Thymus (tissue), 11 donors: ENCODE results near the gene TUG1. TPM values are rescaled to one million over a fixed set of nuclear protein-coding genes. Genes with fewer than 3 reads are reported as not detected.

Source experiments
- DNase-seq, 9 donors: peaks; one replicate each; pipeline ENCODE4 v3.0.0-alpha.2; 2013; ENCODE audit warnings: low spot score in 9 of 9, low read depth in 6 of 9, missing footprints in 1 of 9
- H3K27ac ChIP-seq, 2 donors: one replicate each; pipeline ENCODE4 v1.5.1; 2013; ENCODE audit warnings: control low read depth in 1 of 2, low read depth in 1 of 2, low read length in 1 of 2, mild to moderate bottlenecking in 1 of 2, moderate library complexity in 1 of 2
- H3K27me3 ChIP-seq, 2 donors: one replicate each; pipeline ENCODE4 v1.5.1; 2013; ENCODE audit warnings: low read length in 1 of 2; ENCODE audit not compliant: control insufficient read depth in 2 of 2, insufficient read depth in 1 of 2
- H3K36me3 ChIP-seq, 2 donors: one replicate each; pipeline ENCODE4 v1.5.1; 2013; ENCODE audit warnings: low read length in 1 of 2, mild to moderate bottlenecking in 1 of 2, moderate library complexity in 1 of 2; ENCODE audit not compliant: control insufficient read depth in 2 of 2, insufficient read depth in 2 of 2
- H3K4me1 ChIP-seq, 2 donors: one replicate each; pipeline ENCODE4 v1.5.1; 2013; ENCODE audit warnings: low read length in 2 of 2; ENCODE audit not compliant: control insufficient read depth in 2 of 2, insufficient read depth in 2 of 2
- H3K4me3 ChIP-seq, 2 donors: one replicate each; pipeline ENCODE4 v1.5.1; 2013; ENCODE audit warnings: low read length in 2 of 2, control low read depth in 1 of 2, mild to moderate bottlenecking in 1 of 2
- H3K9me3 ChIP-seq, 2 donors: one replicate each; pipeline ENCODE4 v1.5.1; 2013; ENCODE audit warnings: low read length in 1 of 2, mild to moderate bottlenecking in 1 of 2; ENCODE audit not compliant: control insufficient read depth in 2 of 2, insufficient read depth in 1 of 2
- WGBS: extraction: QIAGEN DNeasy Blood & Tissue Kit; methylation state at CpG from one replicate; pipeline ENCODE4 v1.1.7; 2013; 5-methylcytosine and 5-hydroxymethylcytosine counted together
- polyA plus RNA-seq: library from polyadenylated mRNA; stranded (reverse); fragments of 200-250 nt; gene quantifications from one replicate; pipeline ENCODE4 v1.2.3, GENCODE V29; 2013
- total RNA-seq: library from RNA; stranded (reverse); fragments of 120-200 nt; gene quantifications from one replicate; pipeline ENCODE4 v1.2.4, GENCODE V29; 2013
- donor health status: healthy.

The TUG1 gene
- total and polyA plus RNA-seq, 2 donors: 58.2 to 65.5 TPM

- Histone ChIP-seq H3K27ac (no peak overlapping the region), H3K4me1 (no peaks in the 10 kb centered on the region), H3K9me3 (peaks cover 9 to 14% of the 10 kb centered on the region in 2 donors), H3K4me3 (no peak overlapping the region), H3K36me3 (no peaks in the 10 kb centered on the region), H3K27me3 (no peaks in the 10 kb centered on the region)
- no peak for DNase-seq
- 97% methylated on average over 2 of the region's 2 CpGs for WGBS
Measured at GRCh38 chr22:30982512-30982911, 13.4 kb downstream of the TUG1 start.

- H3K27ac ChIP-seq: no peak overlapping the region
- no peaks in the 10 kb centered on the region for H3K4me1 ChIP-seq
- no peaks in the 10 kb centered on the region for H3K36me3 ChIP-seq
- H3K9me3 ChIP-seq: peaks cover 4 to 7% of the 10 kb centered on the region in 2 donors
- H3K4me3 ChIP-seq: no peak overlapping the region
- DNase-seq: no peak
- no peaks in the 10 kb centered on the region for H3K27me3 ChIP-seq
- 98% methylated on average over 2 of the region's 2 CpGs for whole genome bisulfite sequencing
Measured at GRCh38 chr22:30984317-30984716, 15.3 kb downstream of the TUG1 start.

- no peak for DNase-seq
- WGBS: 95% methylated on average over 4 of the region's 4 CpGs
- no peak overlapping the region for H3K4me3 ChIP-seq
- no peak overlapping the region for H3K27ac ChIP-seq
- no peaks in the 10 kb centered on the region for H3K4me1 ChIP-seq
- no peaks in the 10 kb centered on the region for H3K36me3 ChIP-seq
- no peaks in the 10 kb centered on the region for H3K27me3 ChIP-seq
- peaks cover 0 to 4% of the 10 kb centered on the region in 2 donors for H3K9me3 ChIP-seq
Measured at GRCh38 chr22:30985561-30986208, 16.6 kb downstream of the TUG1 start.

GRCh38 chr22:30989474-30989873, 20.4 kb downstream of the TUG1 start:
- H3K27ac ChIP-seq: no peak overlapping the region
- H3K9me3 ChIP-seq: no peaks in the 10 kb centered on the region
- no peaks in the 10 kb centered on the region for H3K4me1 ChIP-seq
- no peaks in the 10 kb centered on the region for H3K36me3 ChIP-seq
- no peak for DNase-seq
- no peaks in the 10 kb centered on the region for H3K27me3 ChIP-seq
- no peak overlapping the region for H3K4me3 ChIP-seq

GRCh38 chr22:30990690-30991089, 21.6 kb downstream of the TUG1 start:
- 96% methylated on average over 1 of the region's 1 CpG for WGBS
- no peaks in the 10 kb centered on the region for H3K36me3 ChIP-seq
- no peak for DNase-seq
- no peaks in the 10 kb centered on the region for H3K9me3 ChIP-seq
- H3K4me1 ChIP-seq: no peaks in the 10 kb centered on the region
- H3K27ac ChIP-seq: no peak overlapping the region
- H3K27me3 ChIP-seq: no peaks in the 10 kb centered on the region
- H3K4me3 ChIP-seq: no peak overlapping the region

GRCh38 chr22:30992565-30992964, 23.5 kb downstream of the TUG1 start:
- H3K27me3 ChIP-seq: no peaks in the 10 kb centered on the region
- no peak overlapping the region for H3K27ac ChIP-seq
- WGBS: 85% methylated on average over 2 of the region's 2 CpGs
- no peaks in the 10 kb centered on the region for H3K4me1 ChIP-seq
- no peak for DNase-seq
- no peaks in the 10 kb centered on the region for H3K9me3 ChIP-seq
- no peak overlapping the region for H3K4me3 ChIP-seq
- no peaks in the 10 kb centered on the region for H3K36me3 ChIP-seq

- 64% methylated on average over 1 of the region's 1 CpG for WGBS
- Histone ChIP-seq H3K4me3 (no peak overlapping the region), H3K36me3 (no peaks in the 10 kb centered on the region)
Measured at GRCh38 chr22:30994960-30995359, 25.9 kb downstream of the TUG1 start.

GRCh38 chr22:30996462-30996861, 27.4 kb downstream of the TUG1 start:
- H3K27me3 ChIP-seq: no peaks in the 10 kb centered on the region
- no peak overlapping the region for H3K4me3 ChIP-seq
- no peak for DNase-seq
- no peaks in the 10 kb centered on the region for H3K4me1 ChIP-seq
- no peaks in the 10 kb centered on the region for H3K9me3 ChIP-seq
- no peaks in the 10 kb centered on the region for H3K36me3 ChIP-seq
- 56% methylated on average over 2 of the region's 2 CpGs for WGBS
- no peak overlapping the region for H3K27ac ChIP-seq

More at GRCh38 chr22:30994960-30995359, 25.9 kb downstream of the TUG1 start:
- no peak for DNase-seq
- H3K27ac ChIP-seq: no peak overlapping the region
- no peaks in the 10 kb centered on the region for H3K27me3 ChIP-seq
- H3K4me1 ChIP-seq: no peaks in the 10 kb centered on the region
- no peaks in the 10 kb centered on the region for H3K9me3 ChIP-seq

- no peaks in the 10 kb centered on the region for H3K36me3 ChIP-seq
- no peaks in the 10 kb centered on the region for H3K9me3 ChIP-seq
- no peak for DNase-seq
- no peak overlapping the region for H3K27ac ChIP-seq
- WGBS: 92% methylated on average over 4 of the region's 4 CpGs
- H3K4me3 ChIP-seq: no peak overlapping the region
- H3K4me1 ChIP-seq: no peaks in the 10 kb centered on the region
- H3K27me3 ChIP-seq: no peaks in the 10 kb centered on the region
Measured at GRCh38 chr22:30998329-30998728, 29.3 kb downstream of the TUG1 start.
